Measurements from ENCODE around the gene MND1. TPM values are rescaled to one million over a fixed set of nuclear protein-coding genes. Genes with fewer than 3 reads are reported as not detected.

Gene MND1
- total RNA-seq, 2 donors from 2014 or later, result 29.8 to 38.4 TPM

Other genes with a start within 250 kb of the MND1 start
- 1 to 10 TPM; 1.3 to 1.4 TPM for gene TRIM2, start 140.2 kb upstream of the MND1 start, total RNA-seq
- gene TMEM131L, start 121.7 kb downstream of the MND1 start, total RNA-seq, result 10 to 100 TPM; 32.7 to 44.4 TPM

Data from activated T-cell treated with anti-CD3 and anti-CD28 coated beads, Interleukin-2, amount 50 U/mL, for 72 hours (primary cell).